H1 (cell line): ENCODE measurements around the gene POMP. TPM values are rescaled to one million over a fixed set of nuclear protein-coding genes. Genes with fewer than 3 reads are reported as not detected.

Experiments used
- CTCF ChIA-PET: fragments of 300-600 bp; sonication (Branson Sonifier 250); formaldehyde crosslinking; loops from one replicate; lab custom pipeline; 2021; ENCODE audit not compliant: partially characterized antibody; lab: Charles Lee
- POLR2A ChIA-PET: fragments of 300-600 bp; sonication (Branson Sonifier 250); formaldehyde crosslinking; loops from one replicate; lab custom pipeline; 2021; ENCODE audit warnings: inconsistent platforms; ENCODE audit not compliant: partially characterized antibody; lab: Charles Lee
- DNase-seq, 2 experiments: peaks; one replicate each; pipeline versions ENCODE4 v3.0.0 to v3.0.0-alpha.2; 2010 to 2022; ENCODE audit warnings: low spot score in 2 of 2, low read depth in 1 of 2, mixed read lengths in 1 of 2
- FAIRE-seq: peaks from 2 replicates; lab custom pipeline; 2011; peaks lifted over from hg19 to GRCh38; lab: Jason Lieb, UNC
- H2AFZ ChIP-seq: 2 replicates; pipeline ENCODE4 v1.8.1; 2012; ENCODE audit warnings: low read length, inconsistent platforms
- H2AK5ac ChIP-seq: 2 replicates; pipeline ENCODE4 v1.6.1; 2013; ENCODE audit warnings: low read depth, low read length
- H2BK120ac ChIP-seq: replicated peaks from 2 replicates; pipeline ENCODE3; 2013; ENCODE audit warnings: low read depth, low read length, inconsistent platforms
- H2BK12ac ChIP-seq: 2 replicates; pipeline ENCODE4 v1.6.1; 2013; ENCODE audit warnings: low read depth, low read length
- H2BK15ac ChIP-seq: 2 replicates; pipeline ENCODE4 v1.6.1; 2013; ENCODE audit warnings: low read length
- H2BK20ac ChIP-seq: 2 replicates; pipeline ENCODE4 v1.6.1; 2013; ENCODE audit warnings: low read length
- H2BK5ac ChIP-seq: 2 replicates; pipeline ENCODE4 v1.6.1; 2013; ENCODE audit warnings: low read depth, low read length
- H3K14ac ChIP-seq: 2 replicates; pipeline ENCODE4 v1.6.1; 2013; ENCODE audit warnings: inconsistent platforms; ENCODE audit not compliant: insufficient read length
- H3K18ac ChIP-seq: 2 replicates; pipeline ENCODE4 v1.6.1; 2013; ENCODE audit warnings: low read length; ENCODE audit errors: extremely low read depth
- H3K23ac ChIP-seq: 2 replicates; pipeline ENCODE4 v1.6.1; 2013; ENCODE audit warnings: inconsistent platforms; ENCODE audit not compliant: insufficient read length
- H3K23me2 ChIP-seq: 2 replicates; pipeline ENCODE4 v1.6.1; 2013; ENCODE audit warnings: low read depth, low read length
- H3K27ac ChIP-seq: 2 replicates; pipeline ENCODE4 v1.6.1; 2011; ENCODE audit warnings: low read depth, low read length, inconsistent platforms
- H3K27me3 ChIP-seq, 4 experiments: replicated peaks in 1 of 4; 1 replicate in 1 of 4; 2 replicates in 3 of 4; pipeline versions ENCODE4 v1.6.1 to v1.8.1; 2011 to 2013; ENCODE audit warnings: low read length in 3 of 4, mild to moderate bottlenecking in 3 of 4, inconsistent platforms in 2 of 4, mixed read lengths in 2 of 4, moderate library complexity in 1 of 4; ENCODE audit not compliant: control insufficient read depth in 3 of 4, insufficient read depth in 3 of 4; ENCODE audit errors: extremely low read depth in 1 of 4
- H3K36me3 ChIP-seq, 4 experiments: 2 replicates each; pipeline versions ENCODE4 v1.6.1 to v1.8.1; 2011 to 2013; ENCODE audit warnings: mild to moderate bottlenecking in 4 of 4, low read length in 3 of 4, moderate library complexity in 2 of 4, control low read depth in 1 of 4, inconsistent platforms in 1 of 4; ENCODE audit not compliant: insufficient read depth in 4 of 4, control insufficient read depth in 2 of 4
- H3K4ac ChIP-seq: replicated peaks from 2 replicates; pipeline ENCODE3; 2013; ENCODE audit warnings: low read length, low read depth, mixed read lengths, inconsistent platforms; ENCODE audit not compliant: insufficient read length
- H3K4me1 ChIP-seq, 4 experiments: replicated peaks in 1 of 4; 1 replicate in 1 of 4; 2 replicates in 3 of 4; pipeline versions ENCODE4 v1.6.1 to v1.8.1; 2011 to 2013; ENCODE audit warnings: low read length in 3 of 4, inconsistent platforms in 2 of 4, mixed read lengths in 1 of 4; ENCODE audit not compliant: insufficient read depth in 4 of 4, control insufficient read depth in 3 of 4
- H3K4me2 ChIP-seq, 2 experiments: 2 replicates each; pipeline versions ENCODE4 v1.6.1 to v1.8.1; 2011 to 2013; ENCODE audit warnings: low read depth in 2 of 2, low read length in 2 of 2, control low read depth in 1 of 2, inconsistent platforms in 1 of 2, mild to moderate bottlenecking in 1 of 2; ENCODE audit not compliant: insufficient read depth in 1 of 2
- H3K4me3 ChIP-seq, 4 experiments: fragments of 200-600, 300-600 bp in 1 of 4; sonication (generic), shearing (Covaris generic), sonication (Bioruptor Twin) in 1 of 4; 2 replicates each; pipeline versions ENCODE4 v1.5.1 to v1.8.1; 2011 to 2016; ENCODE audit warnings: low read length in 4 of 4, low read depth in 3 of 4, control low read depth in 2 of 4, inconsistent platforms in 2 of 4, mild to moderate bottlenecking in 2 of 4, mixed read lengths in 1 of 4, moderate library complexity in 1 of 4; ENCODE audit not compliant: insufficient read depth in 2 of 4; ENCODE audit errors: extremely low read depth in 1 of 4
- H3K56ac ChIP-seq: replicated peaks from 2 replicates; pipeline ENCODE3; 2013; ENCODE audit warnings: low read depth, mild to moderate bottlenecking, mixed read lengths, low read length, inconsistent platforms; ENCODE audit not compliant: insufficient read length
- H3K79me1 ChIP-seq: 2 replicates; pipeline ENCODE4 v1.6.1; 2013; ENCODE audit warnings: low read depth, low read length, control low read depth
- H3K79me2 ChIP-seq, 2 experiments: 2 replicates each; pipeline versions ENCODE4 v1.6.1 to v1.8.1; 2012 to 2013; ENCODE audit warnings: low read length in 2 of 2, mild to moderate bottlenecking in 2 of 2, inconsistent platforms in 1 of 2; ENCODE audit not compliant: insufficient read depth in 2 of 2, control insufficient read depth in 1 of 2
- H3K9ac ChIP-seq, 4 experiments: replicated peaks in 1 of 4; 1 replicate in 1 of 4; 2 replicates in 3 of 4; pipeline versions ENCODE4 v1.6.1 to v1.8.1; 2011 to 2013; ENCODE audit warnings: low read depth in 3 of 4, low read length in 3 of 4, control low read depth in 2 of 4, mild to moderate bottlenecking in 2 of 4, moderate library complexity in 2 of 4, inconsistent platforms in 1 of 4; ENCODE audit errors: extremely low read depth in 1 of 4
- H3K9me3 ChIP-seq, 2 experiments: 2 replicates each; pipeline versions ENCODE4 v1.6.1 to v1.8.1; 2012 to 2013; ENCODE audit warnings: mild to moderate bottlenecking in 2 of 2, moderate library complexity in 2 of 2, control low read depth in 1 of 2, inconsistent platforms in 1 of 2, low read depth in 1 of 2, low read length in 1 of 2, mixed read lengths in 1 of 2; ENCODE audit not compliant: insufficient read depth in 2 of 2
- H4K20me1 ChIP-seq, 2 experiments: replicated peaks in 1 of 2; 2 replicates each; pipeline versions ENCODE3 to v1.8.1; 2011 to 2013; ENCODE audit warnings: inconsistent platforms in 2 of 2, low read length in 2 of 2, mild to moderate bottlenecking in 1 of 2; ENCODE audit not compliant: insufficient read depth in 2 of 2, control insufficient read depth in 1 of 2
- H4K5ac ChIP-seq: 2 replicates; pipeline ENCODE4 v1.6.1; 2013; ENCODE audit warnings: low read length, low read depth, mixed read lengths, inconsistent platforms; ENCODE audit not compliant: insufficient read length
- H4K8ac ChIP-seq: 2 replicates; pipeline ENCODE4 v1.8.0; 2013; ENCODE audit warnings: mild to moderate bottlenecking, moderate library complexity, low read length, inconsistent platforms; ENCODE audit not compliant: insufficient read depth; ENCODE audit errors: extremely low read depth
- H4K91ac ChIP-seq: replicated peaks from 2 replicates; pipeline ENCODE3; 2013; ENCODE audit warnings: low read length, mixed read lengths, inconsistent platforms; ENCODE audit not compliant: insufficient read length
- CREB1 ChIP-seq: IDR thresholded peaks from 2 replicates; pipeline ENCODE4 v1.6.1; 2012; ENCODE audit warnings: inconsistent platforms
- RAD21 ChIP-seq, 2 experiments: IDR thresholded peaks in 1 of 2; conservative IDR thresholded peaks in 1 of 2; 2 replicates each; pipeline ENCODE4 v1.6.1; 2011; ENCODE audit warnings: low read depth in 2 of 2, low read length in 2 of 2, improper control_type of control experiment in 1 of 2, inconsistent platforms in 1 of 2, mild to moderate bottlenecking in 1 of 2, moderate library complexity in 1 of 2
- WGBS, 2 experiments: shearing (Covaris generic) in 1 of 2; methylation state at CpG; one replicate each; pipeline versions ENCODE4 v1.1.6 to v1.1.7; 2013 to 2015; ENCODE audit warnings: low lambda C conversion rate in 2 of 2, mixed read lengths in 2 of 2, inconsistent platforms in 1 of 2, low coverage in 1 of 2, missing lambda C conversion rate in 1 of 2; ENCODE audit not compliant: insufficient replicate concordance in 2 of 2, insufficient coverage in 1 of 2, insufficient read length in 1 of 2; ENCODE audit errors: extremely low coverage in 1 of 2, missing lambda C conversion rate in 1 of 2; 5-methylcytosine and 5-hydroxymethylcytosine counted together
- polyA plus RNA-seq, 7 experiments: library from polyadenylated mRNA; depleted of rRNA in 3 of 7; stranded (reverse) in 5 of 7; unstranded in 2 of 7; fragments of >200 nt in 5 of 7; fragments of 200-250 nt in 2 of 7; gene quantifications; 1 replicate in 5 of 7; 2 replicates in 1 of 7; 4 replicates in 1 of 7; pipeline versions ENCODE4 v1.2.1 to v1.2.3, GENCODE V29; 2011 to 2013; ENCODE audit warnings: missing spikeins in 2 of 7, mixed read lengths in 2 of 7
- total RNA-seq: library from RNA; stranded (reverse); fragmentation: NEBNext Ultra II Directional; extraction: Animal tissue kit (Norgen Biotek cat#: 25700); gene quantifications from 2 replicates; pipeline ENCODE4 v1.2.1, GENCODE V29; 2021

The POMP gene
- total and polyA plus RNA-seq, 2 of the 8 experiments (the other 6 are each of a cell fraction or from before 2014, with no cell fraction given), result 38.4 to 115 TPM

DNA sequence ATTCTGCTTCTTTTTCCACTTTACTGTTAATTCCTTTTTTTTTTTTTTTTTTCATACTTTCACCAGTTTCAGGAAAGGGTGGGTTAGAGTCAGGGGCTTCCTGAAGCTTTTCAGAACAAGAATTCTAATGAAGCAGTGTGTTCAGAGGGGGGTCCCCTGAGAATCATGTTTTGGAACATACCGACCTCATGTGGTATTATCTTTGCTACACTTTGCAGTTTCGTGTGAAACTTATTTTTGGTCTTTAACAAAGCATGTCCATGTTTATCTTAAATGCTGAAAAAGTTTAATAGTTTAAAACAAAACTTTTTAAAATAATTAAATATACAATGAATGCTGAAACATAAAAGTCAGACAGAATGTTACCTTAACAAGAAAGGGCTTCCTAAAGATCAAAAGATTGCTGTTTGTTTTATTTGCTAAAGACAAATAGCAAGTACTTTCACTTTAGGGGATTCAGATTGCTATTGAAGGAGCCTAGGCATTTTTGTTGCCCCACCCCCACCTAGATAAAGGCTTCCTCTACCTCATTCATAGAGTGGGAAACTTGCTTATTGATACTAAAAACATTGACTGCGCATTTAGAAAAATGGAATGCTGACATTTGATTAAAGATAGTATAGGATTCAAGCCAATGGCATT lies 21.1 kb upstream of the POMP start:
- no peak for FAIRE-seq
- H4K8ac ChIP-seq, result no peak overlapping the region
- H3K18ac ChIP-seq, result no peak overlapping the region
- H3K56ac ChIP-seq, result no peak overlapping the region
- peak overlapping the region; percentile 29; the same call in 1 of the 2 replicates for H2BK12ac ChIP-seq
- H2BK20ac ChIP-seq, result no peak overlapping the region
- H3K4me3 ChIP-seq, result no peak overlapping the region
- no peak for DNase-seq
- H3K4ac ChIP-seq, result no peak overlapping the region
- no peak overlapping the region for H3K27ac ChIP-seq
- no peak overlapping the region for H4K91ac ChIP-seq
- no peak overlapping the region for H2BK15ac ChIP-seq
- TF ChIP-seq CREB1 (no peak), RAD21 (IDR thresholded peaks at IDR 0.05 in 1 of 2, conservative IDR thresholded peaks at IDR 0.05 in 1 of 2; ENCODE audit: low read depth in 2 of 2, low read length in 2 of 2) (peak in 1 of 2 experiments; percentile 9; a peak in 1 of 4 replicates)
- H4K20me1 ChIP-seq, result no peaks in the 10 kb centered on the region
- H3K79me1 ChIP-seq, result no peaks in the 10 kb centered on the region
- WGBS, 2 experiments, result 76% methylated on average over 3 of the region's 3 CpGs; no CpG with 5 or more reads in 1 of the 2 experiments
- H2BK5ac ChIP-seq, result peak overlapping the region; percentile 61; the same call in 1 of the 2 replicates
- no peak overlapping the region for H2AFZ ChIP-seq
- H3K79me2 ChIP-seq, result no peaks in the 10 kb centered on the region
- POLR2A ChIA-PET, result no interaction called here
- H3K27me3 ChIP-seq, result no peaks in the 10 kb centered on the region
- H3K23ac ChIP-seq, result no peak overlapping the region
- H3K4me2 ChIP-seq, result no peak overlapping the region
- H3K36me3 ChIP-seq, result no peaks in the 10 kb centered on the region
- H3K14ac ChIP-seq, result no peak overlapping the region
- no peak overlapping the region for H2AK5ac ChIP-seq
- H2BK120ac ChIP-seq, result no peak overlapping the region
- CTCF ChIA-PET, result interaction anchor here (0.6 to 2.2 kb wide), 16 partner anchors 11 to 309 kb away, joined by 3 to 10 read pairs (median 4); no protein-coding TSS in a partner anchor
- H3K4me1 ChIP-seq, result peaks cover 0 to 3% (median 1%) of the 10 kb centered on the region in 4 experiments; a peak in 3 of 7 replicates
- no peaks in the 10 kb centered on the region for H3K9me3 ChIP-seq
- H3K9ac ChIP-seq, result no peak overlapping the region
- H4K5ac ChIP-seq, result no peak overlapping the region
- H3K23me2 ChIP-seq, result no peaks in the 10 kb centered on the region
